ENCODE data around the gene HMCN2.

The HMCN2 gene

DNA sequence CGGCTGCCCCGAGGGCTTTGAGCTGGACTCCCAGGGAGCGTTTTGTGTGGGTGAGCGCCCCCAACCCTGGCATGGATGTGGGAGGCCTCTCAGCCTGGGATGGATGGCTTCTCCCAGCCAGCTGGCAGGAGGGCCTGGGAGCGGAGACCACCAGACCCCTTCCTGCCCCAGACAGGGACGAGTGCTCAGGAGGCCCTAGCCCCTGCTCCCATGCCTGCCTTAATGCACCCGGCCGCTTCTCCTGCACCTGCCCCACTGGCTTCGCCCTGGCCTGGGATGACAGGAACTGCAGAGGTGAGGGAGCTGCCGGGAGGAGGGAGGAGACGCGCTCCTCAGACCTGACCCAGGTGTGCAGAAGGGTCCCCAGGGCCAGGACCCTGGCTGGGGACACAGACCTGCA, 161.8 kb downstream of the HMCN2 start:
- in situ Hi-C loops (cut with MboI; ENCODE audit: low sequenced_read_pairs, unreplicated experiment) = no loop called here
- TF ChIP-seq, protein P1, sequence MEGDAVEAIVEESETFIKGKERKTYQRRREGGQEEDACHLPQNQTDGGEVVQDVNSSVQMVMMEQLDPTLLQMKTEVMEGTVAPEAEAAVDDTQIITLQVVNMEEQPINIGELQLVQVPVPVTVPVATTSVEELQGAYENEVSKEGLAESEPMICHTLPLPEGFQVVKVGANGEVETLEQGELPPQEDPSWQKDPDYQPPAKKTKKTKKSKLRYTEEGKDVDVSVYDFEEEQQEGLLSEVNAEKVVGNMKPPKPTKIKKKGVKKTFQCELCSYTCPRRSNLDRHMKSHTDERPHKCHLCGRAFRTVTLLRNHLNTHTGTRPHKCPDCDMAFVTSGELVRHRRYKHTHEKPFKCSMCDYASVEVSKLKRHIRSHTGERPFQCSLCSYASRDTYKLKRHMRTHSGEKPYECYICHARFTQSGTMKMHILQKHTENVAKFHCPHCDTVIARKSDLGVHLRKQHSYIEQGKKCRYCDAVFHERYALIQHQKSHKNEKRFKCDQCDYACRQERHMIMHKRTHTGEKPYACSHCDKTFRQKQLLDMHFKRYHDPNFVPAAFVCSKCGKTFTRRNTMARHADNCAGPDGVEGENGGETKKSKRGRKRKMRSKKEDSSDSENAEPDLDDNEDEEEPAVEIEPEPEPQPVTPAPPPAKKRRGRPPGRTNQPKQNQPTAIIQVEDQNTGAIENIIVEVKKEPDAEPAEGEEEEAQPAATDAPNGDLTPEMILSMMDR (IDR thresholded peaks at IDR 0.05; ENCODE audit: borderline replicate concordance, control extremely low read depth, extremely low read depth, insufficient read depth, missing control alignments) = no peak
- no peak for DNase-seq (ENCODE audit: low spot score)

DNA sequence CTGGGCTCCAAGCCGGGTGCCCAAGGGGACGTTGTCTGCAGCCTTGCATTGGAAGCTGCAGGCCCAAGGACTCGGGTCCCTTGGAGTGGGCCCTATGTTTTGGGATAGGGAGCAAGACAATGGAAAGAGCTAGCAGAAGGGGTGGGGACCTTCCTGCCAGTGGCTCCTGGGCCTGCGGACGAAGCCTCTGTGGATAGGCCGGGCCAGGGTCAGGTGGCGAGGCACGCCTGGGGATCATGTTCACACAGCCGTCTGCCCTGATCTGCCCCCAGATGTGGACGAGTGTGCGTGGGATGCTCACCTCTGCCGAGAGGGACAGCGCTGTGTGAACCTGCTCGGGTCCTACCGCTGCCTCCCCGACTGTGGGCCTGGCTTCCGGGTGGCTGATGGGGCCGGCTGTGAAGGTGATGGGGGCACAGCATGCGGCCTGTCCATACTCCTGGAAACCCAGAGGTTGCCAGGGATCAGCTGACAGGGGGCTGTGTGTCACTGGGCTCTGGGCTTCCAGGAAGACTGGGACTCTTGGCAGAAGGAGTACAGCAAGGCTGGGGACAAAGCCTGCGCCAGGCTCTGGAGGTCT, 162.6 kb downstream of the HMCN2 start:
- in situ Hi-C loops (cut with MboI; ENCODE audit: low sequenced_read_pairs, unreplicated experiment) = no loop called here
- TF ChIP-seq, protein P1 (IDR thresholded peaks at IDR 0.05; ENCODE audit: borderline replicate concordance, control extremely low read depth, extremely low read depth, insufficient read depth, missing control alignments) = no peak
- no peak for DNase-seq (ENCODE audit: low spot score)

DNA sequence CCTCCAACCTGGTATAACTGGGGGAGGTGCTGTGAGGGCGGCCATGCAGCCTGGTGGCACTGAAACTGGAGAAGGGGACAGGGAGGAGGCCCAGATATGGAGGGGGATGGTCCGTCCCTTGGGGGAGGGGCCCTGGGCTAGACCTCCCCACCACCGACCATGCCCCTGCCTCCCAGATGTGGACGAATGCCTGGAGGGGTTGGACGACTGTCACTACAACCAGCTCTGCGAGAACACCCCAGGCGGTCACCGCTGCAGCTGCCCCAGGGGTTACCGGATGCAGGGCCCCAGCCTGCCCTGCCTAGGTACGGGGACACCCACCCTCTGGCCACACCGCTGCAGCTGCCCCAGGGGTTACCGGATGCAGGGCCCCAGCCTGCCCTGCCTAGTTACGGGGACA, 163.8 kb downstream of the HMCN2 start:
- no peak for DNase-seq (ENCODE audit: low spot score)
- in situ Hi-C loops (cut with MboI; ENCODE audit: low sequenced_read_pairs, unreplicated experiment) = no loop called here
- TF ChIP-seq, protein P1 (IDR thresholded peaks at IDR 0.05; ENCODE audit: borderline replicate concordance, control extremely low read depth, extremely low read depth, insufficient read depth, missing control alignments) = no peak

DNA sequence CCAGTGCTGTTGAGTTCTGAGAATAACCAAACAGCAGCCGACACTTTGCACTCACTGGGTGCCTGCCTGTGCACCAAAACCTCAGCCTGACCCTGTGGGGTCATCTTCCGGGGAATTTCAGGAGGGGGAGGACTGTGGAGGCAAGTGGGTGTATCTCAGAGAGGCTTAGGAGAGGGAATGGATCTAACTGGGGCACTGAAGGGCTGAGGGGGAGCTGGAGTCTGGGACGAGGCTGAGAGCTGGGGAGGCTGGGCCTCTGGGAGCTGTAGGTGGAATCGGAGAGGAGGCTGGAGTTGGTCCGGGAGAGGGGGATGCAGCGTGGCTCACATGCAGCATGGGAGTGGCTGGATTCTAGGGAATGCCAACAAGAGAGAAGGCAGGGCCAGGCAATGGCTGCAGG, 164.3 kb downstream of the HMCN2 start:
- in situ Hi-C loops (cut with MboI; ENCODE audit: low sequenced_read_pairs, unreplicated experiment) = no loop called here
- DNase-seq (ENCODE audit: low spot score) = no peak
- TF ChIP-seq, protein P1 (IDR thresholded peaks at IDR 0.05; ENCODE audit: borderline replicate concordance, control extremely low read depth, extremely low read depth, insufficient read depth, missing control alignments) = no peak

DNA sequence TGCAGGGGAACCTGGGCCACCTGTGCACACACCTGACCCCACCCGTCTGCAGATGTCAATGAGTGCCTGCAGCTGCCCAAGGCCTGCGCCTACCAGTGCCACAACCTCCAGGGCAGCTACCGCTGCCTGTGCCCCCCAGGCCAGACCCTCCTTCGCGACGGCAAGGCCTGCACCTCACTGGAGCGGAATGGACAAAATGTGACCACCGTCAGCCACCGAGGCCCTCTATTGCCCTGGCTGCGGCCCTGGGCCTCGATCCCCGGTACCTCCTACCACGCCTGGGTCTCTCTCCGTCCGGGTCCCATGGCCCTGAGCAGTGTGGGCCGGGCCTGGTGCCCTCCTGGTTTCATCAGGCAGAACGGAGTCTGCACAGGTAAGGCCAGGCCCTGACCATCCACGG, 164.7 kb downstream of the HMCN2 start:
- DNase-seq (ENCODE audit: low spot score) = no peak
- in situ Hi-C loops (cut with MboI; ENCODE audit: low sequenced_read_pairs, unreplicated experiment) = no loop called here
- TF ChIP-seq, protein P1 (IDR thresholded peaks at IDR 0.05; ENCODE audit: borderline replicate concordance, control extremely low read depth, extremely low read depth, insufficient read depth, missing control alignments) = no peak

DNA sequence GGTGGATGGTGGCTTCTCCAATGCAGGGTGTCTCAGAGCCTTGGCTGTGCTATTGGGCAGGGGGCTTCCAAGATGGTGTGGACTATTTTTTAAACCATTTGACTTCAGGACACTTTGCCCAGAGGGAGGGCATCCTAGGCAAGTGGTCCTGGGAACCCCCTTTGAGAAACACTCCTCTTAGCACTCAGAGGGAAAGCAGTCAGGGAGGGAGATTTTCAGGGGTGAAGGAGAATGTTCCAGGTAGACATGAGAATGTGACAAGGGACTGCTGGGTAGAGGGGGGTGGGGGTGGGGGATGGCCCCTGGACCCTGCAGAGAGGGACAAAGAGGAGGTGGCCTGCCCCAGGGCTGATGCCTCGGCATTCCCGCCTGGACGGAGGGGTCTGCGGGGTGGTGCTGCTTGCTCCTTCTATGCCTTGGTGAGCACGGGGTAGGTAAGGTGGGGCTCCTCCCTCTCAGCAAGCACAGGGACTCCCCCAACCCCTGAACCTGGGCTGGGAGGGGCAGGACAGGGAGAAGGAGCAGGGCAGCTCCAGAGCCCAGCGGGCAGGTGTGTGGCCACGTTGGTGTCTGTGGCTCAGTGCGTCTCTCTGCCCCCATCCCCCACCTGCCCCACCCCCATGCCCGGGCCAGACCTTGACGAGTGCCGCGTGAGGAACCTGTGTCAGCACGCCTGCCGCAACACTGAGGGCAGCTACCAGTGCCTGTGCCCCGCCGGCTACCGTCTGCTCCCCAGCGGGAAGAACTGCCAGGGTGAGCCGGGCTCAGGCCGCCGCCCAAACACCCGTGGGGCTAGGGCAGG, 165.4 kb downstream of the HMCN2 start:
- in situ Hi-C loops (cut with MboI; ENCODE audit: low sequenced_read_pairs, unreplicated experiment) = no loop called here
- TF ChIP-seq, protein P1 (IDR thresholded peaks at IDR 0.05; ENCODE audit: borderline replicate concordance, control extremely low read depth, extremely low read depth, insufficient read depth, missing control alignments) = no peak

More for the DNA sequence above, 165.4 kb downstream of the HMCN2 start:
- DNase-seq (ENCODE audit: low spot score) = no peak
